Measurements from ENCODE around the gene VAMP8. TPM values are rescaled to one million over a fixed set of nuclear protein-coding genes. Genes with fewer than 3 reads are reported as not detected.
"Not testable (repeated sequence)": the region's sequence is repeated elsewhere in the genome, so short reads cannot be mapped to it uniquely, and the experiment has no call there.

The VAMP8 gene
- total and polyA plus RNA-seq, 2 experiments from 2014 or later = 1.2 to 1.7 TPM

DNA sequence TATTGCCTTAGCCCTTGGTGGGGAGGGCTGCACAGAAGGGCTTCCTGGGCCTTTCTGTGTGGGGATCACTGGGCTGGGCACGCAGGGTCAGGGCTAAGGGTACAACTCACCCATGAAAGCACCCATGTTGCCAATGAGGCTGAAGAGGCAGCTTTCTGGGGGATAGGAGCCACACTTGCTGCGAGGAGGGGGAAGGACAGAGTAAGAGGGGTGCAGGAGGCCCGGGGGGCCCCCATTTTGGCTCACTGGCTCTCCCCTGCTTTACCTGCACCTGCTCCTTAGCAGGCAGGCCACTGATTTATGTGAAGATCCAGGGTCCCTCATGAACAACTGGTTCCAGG, 22.8 kb downstream of the VAMP8 start:
- Histone ChIP-seq H3K27me3 (replicated peaks; ENCODE audit: insufficient read depth) (no peaks in the 10 kb centered on the region), H3K9ac (no peak overlapping the region), H3K27ac (no peak overlapping the region), H3K79me2 (ENCODE audit: insufficient read depth) (peaks cover 52% of the 10 kb centered on the region), H2AFZ (no peak overlapping the region), H3F3A (ENCODE audit: insufficient read depth) (peaks cover 14% of the 10 kb centered on the region), H3K4me2 (ENCODE audit: unreplicated experiment) (no peak overlapping the region), H3K9me2 (ENCODE audit: insufficient read depth) (no peaks in the 10 kb centered on the region), H3K4me3 (no peak overlapping the region), H3K36me3 (ENCODE audit: low read depth) (peaks cover 8% of the 10 kb centered on the region; the same call in 1 of the 2 replicates), H3K4me1 (ENCODE audit: insufficient read depth) (peaks cover 23% of the 10 kb centered on the region), H3K9me3 (ENCODE audit: low read depth) (no peaks in the 10 kb centered on the region), H4K20me1 (ENCODE audit: insufficient read depth) (no peaks in the 10 kb centered on the region)
- in situ Hi-C loops (cut with MboI) = no loop called here
- no peak for DNase-seq
- no peak for TF ChIP-seq EZH2 (IDR thresholded peaks at IDR 0.05; ENCODE audit: insufficient read depth, poor library complexity, severe bottlenecking)
- no peak for TF ChIP-seq EZH2phosphoT487 (IDR thresholded peaks at IDR 0.05; ENCODE audit: insufficient read depth, low read depth)
- WGBS, 2 experiments (ENCODE audit: low coverage in 1 of 2, low lambda C conversion rate in 2 of 2, missing lambda C conversion rate in 2 of 2) = 80 to 93% methylated on average over 3 of the region's 3 CpGs

- H4K20me1 ChIP-seq (ENCODE audit: insufficient read depth) = no peaks in the 10 kb centered on the region
- no peaks in the 10 kb centered on the region for H3K9me3 ChIP-seq (ENCODE audit: low read depth)
- peak overlapping the region; percentile 79 for H3K4me2 ChIP-seq (ENCODE audit: unreplicated experiment)
- no peak for TF ChIP-seq EZH2 (IDR thresholded peaks at IDR 0.05; ENCODE audit: insufficient read depth, poor library complexity, severe bottlenecking)
- no peak for TF ChIP-seq EZH2phosphoT487 (IDR thresholded peaks at IDR 0.05; ENCODE audit: insufficient read depth, low read depth)
- in situ Hi-C loops (cut with MboI) = no loop called here
- H3F3A ChIP-seq (ENCODE audit: insufficient read depth) = peaks cover 24% of the 10 kb centered on the region
- no peaks in the 10 kb centered on the region for H3K9me2 ChIP-seq (ENCODE audit: insufficient read depth)
- H3K9ac ChIP-seq = peak overlapping the region; percentile 83
- no peak for DNase-seq
- H3K79me2 ChIP-seq (ENCODE audit: insufficient read depth) = peaks cover 47% of the 10 kb centered on the region
- no peak overlapping the region for H3K27ac ChIP-seq
- H3K4me3 ChIP-seq = peak overlapping the region; percentile 79
- peaks cover 32% of the 10 kb centered on the region for H3K4me1 ChIP-seq (ENCODE audit: insufficient read depth)
- H3K27me3 ChIP-seq (replicated peaks; ENCODE audit: insufficient read depth) = no peaks in the 10 kb centered on the region
- H2AFZ ChIP-seq = no peak overlapping the region
- H3K36me3 ChIP-seq (ENCODE audit: low read depth) = peaks cover 8% of the 10 kb centered on the region; the same call in 1 of the 2 replicates
- 61 to 66% methylated on average over 6 of the region's 6 CpGs for WGBS, 2 experiments (ENCODE audit: low coverage in 1 of 2, low lambda C conversion rate in 2 of 2, missing lambda C conversion rate in 2 of 2)
Observed at GRCh38 chr2:85600951-85601770, 23.8 kb downstream of the VAMP8 start.

- H3K27ac ChIP-seq = peak overlapping the region; percentile 64
- peak; percentile 79 for DNase-seq
- peak overlapping the region; percentile 79 for H3K4me2 ChIP-seq (ENCODE audit: unreplicated experiment)
- peak overlapping the region; percentile 79 for H3K4me3 ChIP-seq
- TF ChIP-seq EZH2 (IDR thresholded peaks at IDR 0.05; ENCODE audit: insufficient read depth, poor library complexity, severe bottlenecking) = no peak
- no peak for TF ChIP-seq EZH2phosphoT487 (IDR thresholded peaks at IDR 0.05; ENCODE audit: insufficient read depth, low read depth)
- in situ Hi-C loops (cut with MboI) = no loop called here
- H3K4me1 ChIP-seq (ENCODE audit: insufficient read depth) = peaks cover 35% of the 10 kb centered on the region
- 1 to 3% methylated on average over 19 to 36 of the region's 36 CpGs for whole genome bisulfite sequencing, 2 experiments (ENCODE audit: low coverage in 1 of 2, low lambda C conversion rate in 2 of 2, missing lambda C conversion rate in 2 of 2)
- H3K9me2 ChIP-seq (ENCODE audit: insufficient read depth) = no peaks in the 10 kb centered on the region
- peaks cover 31% of the 10 kb centered on the region for H3F3A ChIP-seq (ENCODE audit: insufficient read depth)
- peak overlapping the region; percentile 77 for H2AFZ ChIP-seq
- peaks cover 47% of the 10 kb centered on the region for H3K79me2 ChIP-seq (ENCODE audit: insufficient read depth)
- peak overlapping the region; percentile 83 for H3K9ac ChIP-seq
- no peaks in the 10 kb centered on the region for H3K9me3 ChIP-seq (ENCODE audit: low read depth)
- no peaks in the 10 kb centered on the region for H4K20me1 ChIP-seq (ENCODE audit: insufficient read depth)
- no peaks in the 10 kb centered on the region for H3K27me3 ChIP-seq (replicated peaks; ENCODE audit: insufficient read depth)
- peaks cover 8% of the 10 kb centered on the region; the same call in 1 of the 2 replicates for H3K36me3 ChIP-seq (ENCODE audit: low read depth)
Observed at GRCh38 chr2:85601771-85602475, 24.5 kb downstream of the VAMP8 start.

DNA sequence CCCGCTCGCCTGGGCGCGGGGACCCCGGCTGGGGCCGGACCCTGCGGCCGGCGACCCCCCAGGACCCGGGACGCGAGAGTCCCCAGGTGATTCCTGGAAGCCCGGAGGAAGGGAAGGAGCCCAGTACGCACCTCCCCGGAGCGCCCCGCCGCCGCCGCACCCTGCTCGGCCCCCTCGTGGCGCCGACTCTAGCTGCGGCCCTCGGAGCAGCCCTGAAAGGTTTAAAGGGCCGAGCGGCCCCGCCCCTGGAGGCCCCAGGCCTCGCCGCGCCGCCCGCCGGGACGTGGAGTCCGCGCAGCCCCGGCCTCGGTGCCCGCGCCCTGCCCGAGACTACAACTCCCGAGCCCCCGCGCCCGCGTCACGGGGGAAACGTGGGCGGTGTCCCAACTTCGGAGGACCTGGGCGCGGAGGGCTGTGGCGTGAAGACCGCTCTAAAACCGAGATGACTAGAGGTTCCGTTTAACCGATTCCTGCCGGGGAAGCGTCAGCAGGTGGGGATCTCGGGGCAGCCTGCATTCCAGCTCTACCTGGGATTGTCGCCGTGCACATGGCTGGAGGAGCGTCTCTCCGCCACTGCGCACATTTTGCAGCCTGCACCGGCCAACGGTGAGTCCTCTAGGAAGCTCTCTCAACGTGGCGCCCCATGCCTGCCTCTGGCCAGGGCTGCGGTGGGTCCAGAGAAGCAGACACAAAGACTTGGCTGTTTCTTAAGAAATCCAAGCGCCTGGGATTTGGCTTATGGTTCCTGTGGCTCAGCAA, 25.3 kb downstream of the VAMP8 start, which contains the start of gene TMEM150A:
TMEM150A (minus strand) TSS at position 223 of the 759 bp plus-strand sequence. CDS start 750 bp downstream, outside the sequence.
- Histone ChIP-seq H3K79me2 (ENCODE audit: insufficient read depth) (peaks cover 45% of the 10 kb centered on the region), H2AFZ (peak within 1 kb of the TSS; percentile 77), H3K9me2 (ENCODE audit: insufficient read depth) (no peaks in the 10 kb centered on the region), H3K9ac (peak within 1 kb of the TSS; percentile 83), H3K27me3 (replicated peaks; ENCODE audit: insufficient read depth) (no peaks in the 10 kb centered on the region), H4K20me1 (ENCODE audit: insufficient read depth) (no peaks in the 10 kb centered on the region), H3K4me3 (peak within 1 kb of the TSS; percentile 79), H3K27ac (peak within 1 kb of the TSS; percentile 64), H3K36me3 (ENCODE audit: low read depth) (peaks cover 4% of the 10 kb centered on the region; the same call in 1 of the 2 replicates), H3K9me3 (ENCODE audit: low read depth) (no peaks in the 10 kb centered on the region), H3K4me2 (ENCODE audit: unreplicated experiment) (peak within 1 kb of the TSS; percentile 79), H3K4me1 (ENCODE audit: insufficient read depth) (peaks cover 32% of the 10 kb centered on the region), H3F3A (ENCODE audit: insufficient read depth) (peaks cover 39% of the 10 kb centered on the region)
- in situ Hi-C loops (cut with MboI) = no loop called here
- TF ChIP-seq EZH2phosphoT487 (IDR thresholded peaks at IDR 0.05; ENCODE audit: insufficient read depth, low read depth) (no peak), EZH2 (IDR thresholded peaks at IDR 0.05; ENCODE audit: insufficient read depth, poor library complexity, severe bottlenecking) (no peak)
- DNase-seq = peak; percentile 96
- WGBS, 2 experiments (ENCODE audit: low coverage in 1 of 2, low lambda C conversion rate in 2 of 2, missing lambda C conversion rate in 2 of 2) = 1 to 2% methylated on average over 50 to 56 of the region's 73 CpGs

DNA sequence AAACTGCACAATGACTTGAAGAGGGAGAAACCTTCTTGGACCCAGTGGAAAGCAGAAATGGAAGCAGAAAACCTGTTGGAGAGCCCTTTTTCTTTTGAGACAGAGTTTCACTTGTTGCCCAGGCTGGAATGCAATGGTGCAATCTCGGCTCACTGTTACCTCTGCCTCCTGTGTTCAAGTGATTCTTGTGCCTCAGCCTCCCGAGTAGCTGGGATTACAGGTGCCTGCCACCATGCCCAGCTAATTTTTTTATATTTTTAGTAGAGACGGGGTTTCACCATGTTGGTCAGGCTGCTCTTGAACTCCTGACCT, 26.7 kb downstream of the VAMP8 start:
- H3K9ac ChIP-seq; H3K36me3 ChIP-seq (ENCODE audit: low read depth); H3K27ac ChIP-seq; H3K9me3 ChIP-seq (ENCODE audit: low read depth); H2AFZ ChIP-seq; H4K20me1 ChIP-seq (ENCODE audit: insufficient read depth); in situ Hi-C loops (cut with MboI); H3K9me2 ChIP-seq (ENCODE audit: insufficient read depth); DNase-seq; H3K27me3 ChIP-seq (replicated peaks; ENCODE audit: insufficient read depth): not testable (repeated sequence)
- Histone ChIP-seq H3K79me2 (ENCODE audit: insufficient read depth) (peaks cover 42% of the 10 kb centered on the region), H3K4me1 (ENCODE audit: insufficient read depth) (peaks cover 32% of the 10 kb centered on the region), H3K4me3 (peak overlapping the region; percentile 79), H3F3A (ENCODE audit: insufficient read depth) (peaks cover 46% of the 10 kb centered on the region), H3K4me2 (ENCODE audit: unreplicated experiment) (peak overlapping the region; percentile 79)
- 95 to 97% methylated on average over 3 of the region's 3 CpGs for whole genome bisulfite sequencing, 2 experiments (ENCODE audit: low coverage in 1 of 2, low lambda C conversion rate in 2 of 2, missing lambda C conversion rate in 2 of 2)

Measured in GM23248 (cell line).